22Rv1 (cell line): ENCODE results near the gene EXOC3L1.

Experiments used
- CTCF ChIP-seq: fragments of 450-650 bp; IDR thresholded peaks from 2 replicates; pipeline ENCODE4 v1.5.1; 2017; ENCODE audit warnings: mild to moderate bottlenecking
- ZFX ChIP-seq: fragments of 450-650 bp; IDR thresholded peaks from 2 replicates; pipeline ENCODE4 v1.6.1; 2017; ENCODE audit warnings: antibody characterized with exemption, borderline replicate concordance

- TF ChIP-seq CTCF, result no peak
- TF ChIP-seq ZFX, result no peak
Measured at GRCh38 chr16:67146523-67147357, 43.2 kb downstream of the EXOC3L1 start.
